HG02588 (cell line): ENCODE data around the gene IER2.
"Not testable (repeated sequence)": the region's sequence is repeated elsewhere in the genome, so short reads cannot be mapped to it uniquely, and the experiment has no call there.

Experiments
- ATAC-seq: cut with Tn5 transposase; IDR thresholded peaks from one replicate; pipeline ENCODE4 v1.9.1; 2021; ENCODE audit warnings: mild to moderate bottlenecking, moderate library complexity; ENCODE audit not compliant: unreplicated experiment

Gene IER2

DNA sequence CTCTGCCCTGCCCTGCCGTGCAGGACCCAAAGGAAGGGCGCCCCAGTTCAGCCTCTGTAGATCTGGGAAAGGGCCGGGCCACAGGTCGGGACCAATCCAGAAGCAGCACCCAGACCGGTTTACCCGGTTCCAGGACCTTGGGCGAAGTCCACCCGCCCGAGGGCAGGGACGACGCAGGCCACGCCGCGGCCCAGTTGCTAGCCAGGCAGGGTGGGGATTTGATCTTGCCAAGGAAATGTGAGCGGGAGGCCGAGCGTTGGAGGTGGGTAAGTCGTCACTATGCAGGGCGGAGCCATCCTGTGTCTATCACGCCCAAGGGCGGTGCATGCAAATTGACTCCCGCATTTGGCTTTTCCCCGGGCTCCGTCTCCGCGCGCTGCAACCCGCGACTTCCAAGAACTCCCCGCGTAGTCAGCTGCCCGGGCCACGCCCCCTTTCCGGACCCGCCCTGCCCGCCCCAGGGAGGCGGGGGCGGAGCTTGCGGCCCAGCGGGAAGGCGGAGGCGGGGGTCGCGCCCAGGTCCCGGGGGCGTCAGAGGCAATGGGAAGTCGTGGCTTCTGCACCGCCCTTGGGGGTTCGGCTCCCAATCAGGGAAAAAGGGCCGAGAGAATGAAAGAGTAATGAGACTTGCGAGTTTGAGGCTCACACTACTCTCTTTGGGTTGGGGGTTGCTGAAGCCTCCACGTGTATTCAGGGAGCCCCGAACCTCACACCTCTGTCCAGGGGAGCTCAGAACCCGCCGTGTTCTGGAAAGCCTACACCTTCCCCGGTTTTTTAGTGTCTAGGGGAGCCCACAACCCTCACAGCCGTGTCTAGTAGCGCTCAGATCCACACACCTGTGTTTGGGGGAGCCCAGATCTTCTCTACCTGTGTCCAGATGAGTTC is 12.8 kb downstream of the IER2 start:
- peak; percentile 33 for ATAC-seq

DNA sequence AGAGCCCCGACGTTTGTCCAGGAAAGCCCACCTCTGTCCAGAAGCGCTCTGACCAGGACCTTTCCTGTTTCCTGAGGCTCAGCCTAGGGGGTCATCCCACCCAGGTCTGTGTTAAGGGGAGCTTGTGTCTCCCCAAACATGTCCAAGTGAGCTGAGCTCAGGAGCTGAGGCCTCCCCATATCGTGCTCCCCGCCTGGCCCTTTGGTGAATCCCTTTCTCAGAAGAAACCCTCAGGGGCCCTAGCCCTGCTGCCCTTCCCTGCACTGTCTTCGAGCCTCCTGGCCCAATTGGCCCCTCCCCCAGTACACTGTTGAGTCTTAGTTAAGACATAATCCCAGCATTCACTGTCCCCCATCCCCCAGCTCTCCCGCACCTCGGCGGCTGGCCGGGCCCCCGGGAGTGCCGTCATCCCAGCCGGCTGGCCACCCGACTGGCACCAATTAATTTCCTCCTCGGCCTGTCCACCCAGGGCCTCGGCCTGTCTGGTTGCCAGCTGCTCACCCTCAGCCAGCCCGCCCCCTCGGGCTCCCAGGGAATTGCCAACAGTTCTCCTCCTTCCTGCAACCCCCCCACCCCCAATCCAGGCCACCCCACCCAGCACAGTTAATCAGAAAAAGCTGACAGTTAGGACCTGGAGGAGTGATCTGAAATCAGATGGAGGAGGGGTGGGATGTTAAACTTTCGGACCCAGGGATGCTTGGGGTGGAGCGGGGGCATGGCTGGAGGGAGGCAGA is 13.6 kb downstream of the IER2 start:
- ATAC-seq: no peak

DNA sequence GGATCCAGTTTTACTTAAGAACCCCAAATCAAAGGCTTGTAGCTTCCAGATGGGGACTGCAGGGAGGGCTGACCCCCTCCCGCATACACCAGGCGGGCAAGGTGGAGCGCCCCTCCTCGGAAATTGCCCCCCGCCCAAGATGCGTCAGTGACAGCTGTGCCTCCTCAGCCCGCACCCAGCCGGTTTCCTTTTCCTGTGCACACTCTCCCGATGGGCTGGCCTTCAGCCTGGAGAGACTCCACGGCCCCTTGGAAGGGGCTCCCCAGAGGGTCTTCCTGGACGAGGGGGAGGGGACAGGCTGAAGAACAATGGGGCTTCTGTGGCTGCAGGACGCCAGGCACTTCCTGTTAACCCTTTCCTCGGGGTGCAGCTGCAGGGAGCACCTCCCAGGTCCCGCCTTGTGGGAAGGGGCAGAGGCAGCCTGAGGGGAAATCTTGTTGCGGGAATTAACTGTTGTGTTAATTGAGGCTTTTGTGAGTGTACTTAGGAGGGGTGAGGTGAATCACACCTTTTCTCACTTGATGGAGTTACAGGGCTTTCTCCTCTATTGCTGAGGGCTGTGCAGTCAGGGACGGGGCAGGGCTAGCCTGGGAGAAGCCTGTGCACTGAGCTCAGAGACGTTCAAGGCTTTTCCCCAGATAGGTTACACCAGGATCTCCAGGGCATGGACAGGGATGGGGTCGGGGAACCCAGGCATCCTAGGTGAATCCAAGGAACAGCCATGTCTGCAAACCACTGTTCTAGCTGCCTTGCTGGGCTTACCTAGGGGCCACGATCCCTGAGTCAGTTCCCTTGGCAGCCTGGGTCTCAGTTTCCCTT is 14.3 kb downstream of the IER2 start:
- ATAC-seq: no peak

DNA sequence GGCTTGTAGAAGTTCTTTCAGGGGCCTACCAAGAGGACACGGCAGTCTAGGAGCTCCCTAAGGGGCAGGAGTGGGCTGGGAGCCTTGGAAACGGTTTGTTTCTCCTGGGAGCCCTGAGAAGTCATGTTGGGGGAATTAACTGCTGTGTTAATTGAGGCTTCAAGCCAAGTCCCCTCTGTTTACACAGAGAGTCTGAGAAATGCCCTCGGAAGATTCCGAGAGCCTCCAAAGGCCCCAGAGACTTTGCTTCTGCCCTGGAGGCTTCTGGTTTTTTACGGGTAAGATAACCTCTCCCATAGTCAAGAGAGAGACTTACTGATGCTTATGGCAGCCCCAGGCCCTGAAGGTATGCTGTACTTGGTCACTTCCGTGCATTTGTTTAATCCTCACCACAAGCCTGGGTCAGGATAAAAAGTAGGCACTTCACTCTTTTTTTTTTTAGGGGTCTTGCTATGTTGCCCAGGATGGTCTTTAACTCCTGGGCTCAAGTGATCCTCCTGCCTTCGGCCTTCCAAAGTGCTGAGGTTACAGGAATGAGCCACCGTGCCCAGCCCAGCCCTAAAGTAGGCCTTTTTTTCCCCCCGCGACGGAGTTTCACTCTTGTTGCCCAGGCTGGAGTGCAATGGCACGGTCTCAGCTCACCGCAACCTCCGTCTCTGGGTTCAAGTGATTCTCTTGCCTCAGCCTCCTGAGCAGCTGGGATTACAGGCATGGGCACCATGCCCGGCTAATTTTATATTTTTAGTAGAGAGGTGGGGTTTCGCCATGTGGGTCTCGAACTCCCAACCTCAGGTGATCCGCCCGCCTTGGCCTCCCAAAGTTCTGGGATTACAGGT is 15.2 kb downstream of the IER2 start:
- no peak for ATAC-seq

DNA sequence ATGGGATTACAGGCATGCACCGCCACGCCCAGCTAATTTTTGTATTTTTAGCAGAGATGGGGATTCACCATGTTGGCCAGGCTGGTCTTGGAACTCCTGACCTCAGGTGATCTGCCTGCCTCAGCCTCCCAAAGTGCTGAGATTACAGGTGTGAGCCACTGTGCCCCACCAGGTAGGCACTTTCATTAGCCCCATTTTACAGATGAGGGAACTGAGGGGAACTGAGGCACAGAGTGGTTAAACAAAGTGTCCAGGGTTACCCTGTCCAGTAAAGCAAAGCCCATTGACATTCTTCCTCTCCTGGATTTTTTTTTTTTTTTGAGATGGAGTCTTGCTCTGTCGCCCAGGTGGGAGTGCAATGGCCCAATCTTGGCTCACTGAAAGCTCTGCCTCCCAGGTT is 15.9 kb downstream of the IER2 start:
- not testable (repeated sequence) for ATAC-seq

DNA sequence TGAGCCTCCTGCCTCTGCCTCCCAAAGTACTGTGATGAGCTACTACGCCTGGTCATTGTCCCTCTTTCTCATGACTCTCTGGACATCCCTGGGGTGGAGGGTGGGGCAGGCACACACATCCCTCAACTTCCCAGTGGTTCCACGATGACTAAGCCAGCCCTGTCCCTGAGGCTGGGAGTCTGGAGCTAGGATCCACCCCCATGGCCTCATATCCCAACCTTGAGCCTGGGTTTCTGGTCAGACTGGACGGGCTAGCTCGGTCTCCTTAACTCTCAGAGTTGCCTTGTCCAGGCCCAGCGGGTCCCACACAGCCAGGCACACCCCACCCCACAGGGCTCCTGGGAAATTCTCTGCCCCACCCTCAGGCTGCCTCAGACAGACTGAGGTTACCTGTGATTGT is 19.6 kb downstream of the IER2 start:
- no peak for ATAC-seq

DNA sequence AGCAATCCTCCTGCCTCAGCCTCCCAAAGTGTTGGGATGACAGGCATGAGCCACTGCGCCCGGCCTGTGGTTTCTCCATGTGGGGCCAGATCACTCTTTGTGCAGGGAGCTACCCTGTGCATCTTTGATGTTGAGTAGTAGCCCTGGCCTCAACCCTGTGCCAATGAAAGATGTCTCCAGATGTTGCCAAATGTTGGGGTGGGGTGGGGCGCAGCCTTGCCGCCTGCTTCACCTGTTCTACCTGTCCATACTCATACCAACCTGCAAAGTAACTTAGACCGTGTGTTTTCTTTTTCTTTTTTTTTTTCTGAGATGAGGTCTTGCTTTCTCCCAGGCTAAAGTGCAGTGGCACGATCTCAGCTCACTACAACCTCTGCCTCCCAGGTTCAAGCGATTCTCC is 20.9 kb downstream of the IER2 start:
- no peak for ATAC-seq

DNA sequence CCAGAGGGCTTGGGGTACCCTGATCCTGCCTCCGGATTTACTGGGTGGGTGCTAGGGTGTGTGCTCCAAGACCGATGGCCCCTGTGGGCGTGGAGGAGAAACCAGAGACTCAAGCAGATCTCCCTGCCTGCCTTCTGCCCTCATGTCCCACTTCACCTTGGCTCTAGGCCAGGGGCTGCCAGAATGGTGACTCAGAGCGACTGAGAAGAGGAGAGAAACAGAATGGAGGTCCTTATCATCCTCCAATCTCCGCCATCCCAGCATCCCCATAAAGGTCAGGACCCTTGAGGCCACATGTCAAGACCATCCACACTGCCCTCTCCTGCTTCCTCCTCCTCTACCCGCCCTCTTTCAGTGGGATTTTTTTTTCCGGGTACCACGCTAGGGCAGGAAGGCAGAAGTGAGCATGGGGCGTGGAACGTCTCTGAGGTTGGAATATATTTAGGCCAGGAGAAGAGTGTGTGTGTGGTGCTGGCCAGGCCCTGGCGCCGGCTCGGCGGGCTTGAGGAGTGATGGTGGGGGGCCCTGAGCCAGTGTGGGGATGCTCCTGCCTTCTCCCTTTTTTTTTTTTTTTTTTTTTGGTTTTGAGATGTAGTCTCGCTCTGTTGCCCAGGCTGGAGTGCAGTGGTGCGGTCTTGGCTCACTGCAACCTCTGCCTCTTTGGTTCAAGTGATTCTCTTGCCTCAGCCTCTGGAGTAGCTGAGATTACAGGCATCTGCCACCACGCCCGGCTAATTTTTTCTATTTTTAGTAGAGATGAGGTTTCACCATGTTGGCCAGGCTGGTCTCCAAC is 22.3 kb downstream of the IER2 start:
- no peak for ATAC-seq

DNA sequence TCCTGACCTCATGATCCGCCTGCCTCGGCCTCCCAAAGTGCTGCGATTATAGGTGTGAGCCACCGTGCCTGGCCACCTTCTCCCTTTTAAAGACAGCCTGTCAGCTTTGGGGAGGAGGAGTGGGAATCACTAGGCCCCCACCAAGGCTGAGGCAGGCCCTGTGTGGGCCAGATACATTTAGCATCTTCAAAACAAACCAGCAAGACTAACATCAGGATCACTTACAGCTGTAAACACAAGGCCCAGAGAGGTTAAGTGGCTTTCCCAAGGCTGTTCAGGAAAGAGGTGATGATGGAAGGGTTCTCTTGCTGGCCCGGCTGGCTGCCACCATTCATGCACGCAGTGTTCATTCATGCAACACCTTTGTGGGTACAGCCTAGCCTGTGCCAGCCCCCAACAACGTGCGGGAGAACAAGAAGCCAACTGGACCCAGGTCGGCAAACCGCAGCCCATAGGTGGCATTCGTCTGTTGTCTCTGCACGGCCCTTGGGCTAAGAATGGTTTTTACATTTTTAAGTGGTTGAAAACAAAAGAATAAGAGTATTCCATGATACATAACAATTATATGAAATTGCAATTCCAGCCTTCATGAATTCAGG is 23.0 kb downstream of the IER2 start:
- no peak for ATAC-seq

DNA sequence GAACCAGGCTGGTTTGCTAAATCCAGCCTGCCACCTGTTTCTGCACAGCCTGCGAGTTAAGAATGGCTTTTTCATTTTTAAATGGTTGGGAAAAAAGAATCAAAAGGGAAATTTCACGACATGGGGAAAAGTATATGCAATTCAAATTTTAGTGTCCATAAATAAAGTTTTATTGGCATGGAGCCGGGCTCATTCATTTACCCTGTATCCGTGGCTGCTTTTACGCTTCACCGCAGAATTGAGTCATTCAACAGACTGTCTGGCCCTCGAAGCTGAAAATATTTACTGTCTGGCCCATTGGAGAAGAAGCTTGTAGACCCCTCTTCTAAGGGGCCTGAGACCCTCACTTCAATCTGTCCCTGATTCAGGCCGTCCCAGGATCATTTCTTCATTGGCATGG is 26.1 kb downstream of the IER2 start:
- ATAC-seq: no peak

DNA sequence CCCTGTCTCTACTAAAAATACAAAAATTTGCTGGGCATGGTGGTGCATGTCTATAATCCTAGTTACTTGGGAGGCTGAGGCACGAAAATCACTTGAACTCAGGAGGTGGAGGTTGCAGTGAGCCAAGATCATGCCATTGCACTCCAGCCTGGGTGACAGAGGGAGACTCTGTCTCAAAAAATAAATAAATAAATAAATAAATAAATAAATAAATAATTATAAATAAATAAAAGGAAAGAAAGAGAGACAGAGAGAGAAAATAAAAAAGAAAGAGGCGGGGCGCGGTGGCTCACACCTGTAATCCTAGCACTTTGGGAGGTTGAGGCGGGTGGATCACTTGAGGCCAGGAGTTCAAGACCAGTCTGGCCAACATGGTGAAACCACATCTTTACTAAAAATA is 27.4 kb downstream of the IER2 start:
- not testable (repeated sequence) for ATAC-seq

DNA sequence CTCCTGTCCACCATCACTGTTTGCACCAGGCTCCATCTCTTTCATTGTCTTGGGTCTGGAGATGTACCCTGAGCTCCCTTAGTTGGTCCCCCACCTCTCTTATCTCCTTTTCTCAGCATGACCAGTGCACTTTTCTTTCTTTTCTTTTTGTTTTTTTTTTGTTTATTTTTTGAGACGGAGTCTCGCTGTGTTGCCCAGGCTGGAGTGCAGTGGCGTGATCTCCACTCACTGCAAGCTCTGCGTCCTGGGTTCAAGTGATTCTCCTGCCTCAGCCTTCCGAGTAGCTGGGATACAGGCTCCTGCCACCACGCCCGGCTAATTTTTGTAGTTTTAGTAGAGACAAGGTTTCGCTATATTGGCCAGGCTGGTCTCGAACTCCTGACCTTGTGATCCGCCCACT is 28.1 kb downstream of the IER2 start:
- not testable (repeated sequence) for ATAC-seq

DNA sequence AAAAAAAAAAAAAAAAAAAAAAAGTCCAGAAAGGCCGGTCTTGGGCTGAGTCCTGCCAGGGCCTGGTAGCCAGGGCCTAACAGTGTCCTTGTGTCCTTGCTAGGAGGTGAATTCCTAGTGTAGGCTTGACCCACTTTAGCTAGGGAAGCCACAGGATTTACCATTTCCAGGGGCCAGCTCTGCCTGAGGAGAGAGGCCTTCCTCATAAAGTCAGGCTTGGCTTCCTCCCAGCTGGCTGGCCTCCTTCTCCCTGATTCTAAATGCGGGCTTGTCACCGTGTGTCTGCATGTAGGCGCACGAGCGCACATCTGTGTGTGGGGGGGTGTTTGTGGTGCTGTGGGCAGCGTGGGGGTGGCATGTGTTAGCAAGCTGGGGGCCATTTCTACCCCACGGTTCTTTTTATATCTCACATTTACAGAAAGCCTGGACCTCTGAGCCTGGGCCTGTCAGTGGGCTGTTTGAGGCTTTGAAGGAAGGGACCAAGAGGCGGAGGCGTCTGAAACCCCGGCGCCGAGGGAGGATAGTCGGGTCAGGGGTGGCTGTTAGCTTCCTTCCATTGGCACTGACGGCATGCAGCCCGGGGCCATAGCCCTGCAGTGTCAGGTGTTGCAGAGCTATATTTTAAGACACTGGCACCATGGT is 31.7 kb downstream of the IER2 start:
- no peak for ATAC-seq

DNA sequence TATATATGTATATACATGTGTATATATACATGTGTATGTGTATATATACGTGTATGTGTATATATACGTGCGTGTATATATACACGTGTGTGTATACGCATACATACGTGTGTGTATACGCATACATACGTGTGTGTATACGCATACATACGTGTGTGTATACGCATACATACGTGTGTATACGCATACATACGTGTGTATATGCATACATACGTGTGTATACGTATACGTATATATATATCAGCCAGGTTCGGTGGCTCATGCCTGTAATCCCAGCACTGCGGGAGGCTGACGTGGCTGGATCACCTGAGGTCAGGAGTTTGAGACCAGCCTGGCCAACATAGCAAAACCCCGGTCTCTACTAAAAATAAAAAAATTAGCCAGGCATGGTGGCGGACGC is 34.7 kb downstream of the IER2 start:
- not testable (repeated sequence) for ATAC-seq

DNA sequence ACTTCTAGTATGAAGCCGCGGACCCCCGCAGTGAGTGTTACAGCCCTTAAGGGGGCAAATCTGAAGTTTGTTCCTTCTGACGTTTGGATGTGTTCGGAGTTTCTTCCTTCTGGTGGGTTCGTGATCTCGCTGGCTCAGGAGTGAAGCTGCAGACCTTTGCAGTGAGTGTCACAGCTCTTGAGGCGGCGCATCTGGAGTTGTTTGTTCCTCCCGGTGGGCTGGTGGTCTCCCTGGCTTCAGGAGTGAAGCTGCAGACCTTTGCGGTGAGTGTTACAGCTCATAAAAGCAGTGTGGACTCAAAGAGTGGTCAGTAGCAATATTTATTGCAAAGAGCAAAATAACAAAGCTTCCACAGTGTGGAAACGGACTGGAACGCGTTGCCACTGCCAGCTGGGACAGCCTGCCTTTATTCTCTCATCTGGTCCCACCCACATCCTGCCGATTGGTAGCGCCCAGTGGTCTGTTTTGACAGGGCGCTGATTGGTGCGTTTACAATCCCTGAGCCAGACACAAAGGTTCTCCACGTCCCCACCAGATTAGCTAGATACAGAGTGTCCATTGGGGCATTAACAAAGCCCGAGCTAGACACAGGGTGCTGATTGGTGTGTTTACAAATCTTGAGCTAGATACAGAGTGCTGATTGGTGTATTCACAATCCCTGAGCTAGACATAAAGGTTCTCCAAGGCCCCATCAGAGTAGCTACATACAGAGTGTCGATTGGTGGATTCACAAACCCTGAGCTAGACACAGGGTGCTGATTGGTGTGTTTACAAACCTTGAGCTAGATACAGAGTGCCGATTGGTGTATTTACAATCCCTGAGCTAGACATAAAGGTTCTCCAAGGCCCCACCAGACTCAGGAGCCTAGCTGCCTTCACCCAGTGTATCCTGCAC is 35.8 kb downstream of the IER2 start:
- not testable (repeated sequence) for ATAC-seq

DNA sequence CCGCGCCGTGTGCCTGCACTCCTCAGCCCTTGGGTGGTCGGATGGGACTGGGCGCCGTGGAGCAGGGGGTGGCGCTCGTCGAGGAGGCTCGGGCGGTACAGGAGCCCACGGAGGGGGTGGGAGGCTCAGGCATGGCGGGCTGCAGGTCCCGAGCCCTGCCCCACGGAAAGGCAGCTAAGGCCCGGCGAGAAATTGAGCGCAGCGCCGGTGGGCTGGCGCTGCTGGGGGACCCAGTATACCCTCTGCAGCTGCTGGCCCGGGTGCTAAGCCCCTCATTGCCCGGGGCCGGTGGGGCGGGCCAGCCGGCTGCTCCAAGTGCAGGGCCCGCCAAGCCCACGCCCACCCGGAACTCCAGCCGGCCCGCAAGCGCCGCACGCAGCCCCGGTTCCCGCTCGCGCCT is 36.5 kb downstream of the IER2 start:
- not testable (repeated sequence) for ATAC-seq

DNA sequence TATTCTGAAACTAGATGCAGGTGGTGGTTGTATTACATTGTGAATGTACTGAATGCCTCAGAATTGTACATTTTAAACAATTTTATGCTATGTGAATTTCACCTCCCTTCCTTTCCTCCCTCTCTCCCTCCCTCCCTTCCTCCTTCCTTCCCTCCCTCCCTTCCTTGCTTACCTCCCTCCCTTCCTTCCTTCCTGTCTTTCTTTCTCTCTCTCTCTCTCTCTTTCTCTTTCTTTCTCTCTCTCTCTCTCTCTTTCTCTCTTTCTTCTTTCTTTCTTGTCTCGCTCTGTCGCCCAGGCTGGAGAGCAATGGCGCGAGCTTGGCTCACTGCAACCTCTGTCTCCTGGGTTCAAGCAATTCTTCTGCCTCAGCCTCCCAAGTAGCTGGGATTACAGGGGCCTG is 37.2 kb downstream of the IER2 start:
- no peak for ATAC-seq

DNA sequence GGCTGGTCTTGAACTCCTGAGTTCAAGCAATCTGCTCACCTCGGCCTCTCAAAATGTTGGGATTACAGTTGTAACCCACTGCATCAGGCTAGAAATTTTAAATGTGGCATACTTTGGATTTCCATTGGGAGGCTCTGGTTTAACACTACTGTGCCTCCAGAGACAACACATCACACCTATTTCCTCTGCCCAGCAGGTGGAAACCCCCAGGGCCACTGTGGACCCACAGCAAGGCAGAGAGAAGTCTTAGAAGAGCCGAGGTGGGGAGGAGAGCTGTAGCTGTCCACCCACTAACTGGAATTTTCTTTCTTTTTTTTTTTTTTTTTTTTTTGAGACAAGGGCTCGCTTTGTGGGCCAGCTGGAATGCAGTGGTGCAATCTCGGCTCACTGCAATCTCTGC is 39.4 kb downstream of the IER2 start:
- no peak for ATAC-seq
